Activated CD4-positive, alpha-beta T cell treated with anti-CD3 and anti-CD28 coated beads for 36 hours (primary cell): ENCODE data around the gene CPXM2. TPM values are rescaled to one million over a fixed set of nuclear protein-coding genes. Genes with fewer than 3 reads are reported as not detected.

Experiments
- ATAC-seq: fragments of 200-7000 bp; cut with Tn5 transposase; one replicate; pipeline ENCODE4 v1.10.0; 2021; ENCODE audit warnings: mild to moderate bottlenecking, moderate library complexity
- CTCF ChIA-PET: fragments of 350-600 bp; sonication (Branson Sonifier 250); formaldehyde crosslinking; loops from one replicate; lab custom pipeline; 2021; ENCODE audit warnings: antibody characterized with exemption; lab: Charles Lee
- POLR2A ChIA-PET: fragments of 350-600 bp; sonication (Branson Sonifier 250); formaldehyde crosslinking; loops from one replicate; lab custom pipeline; 2021; ENCODE audit warnings: antibody characterized with exemption, inconsistent platforms; lab: Charles Lee
- DNase-seq: peaks from one replicate; pipeline ENCODE4 v3.0.0-alpha.2; 2020
- H3K27ac Mint-ChIP-seq: one replicate; pipeline ENCODE4 v1.8.0; 2021; ENCODE audit warnings: mixed read lengths
- H3K27me3 Mint-ChIP-seq: one replicate; pipeline ENCODE4 v1.8.0; 2021; ENCODE audit warnings: mixed read lengths
- H3K36me3 Mint-ChIP-seq: one replicate; pipeline ENCODE4 v1.8.0; 2021; ENCODE audit warnings: low read depth, mixed read lengths
- H3K4me1 Mint-ChIP-seq: one replicate; pipeline ENCODE4 v1.8.0; 2021; ENCODE audit warnings: mixed read lengths
- H3K4me3 Mint-ChIP-seq: one replicate; pipeline ENCODE4 v1.8.0; 2021; ENCODE audit warnings: mild to moderate bottlenecking, moderate library complexity, mixed read lengths
- H3K9me3 Mint-ChIP-seq: one replicate; pipeline ENCODE4 v1.8.0; 2021; ENCODE audit warnings: low read depth, mixed read lengths
- intact Hi-C, 2 experiments: fragments of 100-400 bp; cut with DNase I in 1 of 2; cut with micrococcal nuclease in 1 of 2; formaldehyde crosslinking; loops; one replicate each; pipeline versions ENCODE4 v1.14.2 to v1.15.1; 2022 to 2024; cut with DNase I, micrococcal nuclease
- total RNA-seq, 2 experiments: library from RNA; stranded (reverse); gene quantifications; one replicate each; pipeline ENCODE4 v1.2.3, GENCODE V29; 2021

The CPXM2 gene
- total RNA-seq, 2 experiments from 2014 or later: not detected

DNA sequence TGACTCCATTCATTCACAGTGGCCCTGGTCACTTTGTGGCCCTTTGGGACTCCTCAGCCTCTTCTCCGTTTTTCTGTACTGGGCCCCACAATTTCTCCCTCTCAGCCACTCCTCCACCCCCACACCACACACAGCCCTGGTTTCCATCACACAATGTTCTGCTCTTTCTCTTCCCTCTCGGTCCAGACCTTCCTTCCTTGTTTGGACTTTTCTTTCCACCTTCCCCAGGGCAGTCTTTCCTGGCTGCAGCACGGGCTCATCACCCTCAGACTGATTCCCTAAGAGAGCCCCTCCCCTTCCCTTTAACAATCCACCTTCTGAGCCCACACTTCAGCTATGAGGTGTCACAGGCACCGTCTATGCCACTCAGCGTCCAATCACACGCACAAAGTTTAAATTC lies 25.7 kb downstream of the CPXM2 start:
- DNase-seq: no peak
- intact Hi-C loops: no loop called here
- Mint-ChIP-seq H3K9me3 (no peaks in the 10 kb centered on the region), H3K27ac (no peak overlapping the region), H3K27me3 (peaks cover 9% of the 10 kb centered on the region), H3K4me3 (no peak overlapping the region), H3K36me3 (no peaks in the 10 kb centered on the region), H3K4me1 (no peaks in the 10 kb centered on the region)
- CTCF ChIA-PET: interaction anchor here (0.7 kb wide), 1 partner anchor 101 kb away, joined by 4 read pairs; no protein-coding TSS in a partner anchor
- POLR2A ChIA-PET: no interaction called here
- ATAC-seq: no peak

DNA sequence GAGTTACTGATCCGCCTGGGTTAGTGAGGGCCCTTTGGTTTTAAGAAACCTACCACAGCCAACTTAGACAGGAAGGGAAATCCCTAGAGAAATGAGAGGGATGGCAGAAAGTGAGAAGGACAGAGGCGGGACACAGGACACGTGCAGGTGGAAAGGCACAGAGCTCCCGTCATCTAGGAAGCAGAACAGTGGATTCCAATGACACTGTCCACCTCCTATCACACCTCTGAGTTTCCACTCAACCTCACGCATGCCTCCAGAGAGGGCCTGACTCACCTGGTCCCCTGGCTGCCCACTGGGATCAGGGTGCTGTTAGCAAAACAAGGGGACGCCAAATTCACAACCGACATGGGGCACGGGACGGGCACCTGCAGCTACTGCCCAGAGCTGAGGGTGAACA lies 26.3 kb downstream of the CPXM2 start:
- no peak overlapping the region for H3K27ac Mint-ChIP-seq
- ChIA-PET POLR2A (no interaction called here), CTCF (interaction anchor here (0.7 kb wide), 1 partner anchor 102 kb away, joined by 4 read pairs; no protein-coding TSS in a partner anchor)
- no peaks in the 10 kb centered on the region for H3K36me3 Mint-ChIP-seq
- no peak overlapping the region for H3K4me3 Mint-ChIP-seq
- DNase-seq: no peak
- peaks cover 9% of the 10 kb centered on the region for H3K27me3 Mint-ChIP-seq
- ATAC-seq: no peak
- intact Hi-C loops: no loop called here
- no peaks in the 10 kb centered on the region for H3K9me3 Mint-ChIP-seq
- no peaks in the 10 kb centered on the region for H3K4me1 Mint-ChIP-seq

DNA sequence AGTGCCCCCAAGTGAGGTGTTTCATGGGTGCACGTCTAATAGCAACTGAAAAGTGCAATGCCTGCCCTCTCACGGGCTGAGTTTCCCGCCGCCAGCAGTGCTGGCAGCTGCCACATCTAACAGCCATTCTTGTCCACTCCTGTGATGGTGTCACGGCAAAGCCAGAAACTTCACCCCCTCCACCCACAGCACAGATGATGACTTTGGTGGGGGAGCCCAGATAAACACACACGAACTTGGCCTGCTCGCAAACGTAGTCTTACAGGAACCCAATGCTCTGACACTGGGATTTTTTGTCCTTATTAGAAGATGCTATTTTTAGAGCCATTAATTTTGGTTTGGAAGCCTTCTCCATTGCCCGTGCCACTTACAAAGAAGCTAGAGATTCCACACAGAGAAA lies 26.7 kb downstream of the CPXM2 start:
- DNase-seq (no peak), ATAC-seq (no peak)
- H3K27ac Mint-ChIP-seq: no peak overlapping the region
- no peaks in the 10 kb centered on the region for H3K36me3 Mint-ChIP-seq
- intact Hi-C loops: no loop called here
- H3K4me3 Mint-ChIP-seq: no peak overlapping the region
- H3K4me1 Mint-ChIP-seq: no peaks in the 10 kb centered on the region
- H3K27me3 Mint-ChIP-seq: peaks cover 9% of the 10 kb centered on the region
- ChIA-PET CTCF (interaction anchor here (0.7 kb wide), 1 partner anchor 102 kb away, joined by 4 read pairs; no protein-coding TSS in a partner anchor), POLR2A (no interaction called here)
- H3K9me3 Mint-ChIP-seq: no peaks in the 10 kb centered on the region

DNA sequence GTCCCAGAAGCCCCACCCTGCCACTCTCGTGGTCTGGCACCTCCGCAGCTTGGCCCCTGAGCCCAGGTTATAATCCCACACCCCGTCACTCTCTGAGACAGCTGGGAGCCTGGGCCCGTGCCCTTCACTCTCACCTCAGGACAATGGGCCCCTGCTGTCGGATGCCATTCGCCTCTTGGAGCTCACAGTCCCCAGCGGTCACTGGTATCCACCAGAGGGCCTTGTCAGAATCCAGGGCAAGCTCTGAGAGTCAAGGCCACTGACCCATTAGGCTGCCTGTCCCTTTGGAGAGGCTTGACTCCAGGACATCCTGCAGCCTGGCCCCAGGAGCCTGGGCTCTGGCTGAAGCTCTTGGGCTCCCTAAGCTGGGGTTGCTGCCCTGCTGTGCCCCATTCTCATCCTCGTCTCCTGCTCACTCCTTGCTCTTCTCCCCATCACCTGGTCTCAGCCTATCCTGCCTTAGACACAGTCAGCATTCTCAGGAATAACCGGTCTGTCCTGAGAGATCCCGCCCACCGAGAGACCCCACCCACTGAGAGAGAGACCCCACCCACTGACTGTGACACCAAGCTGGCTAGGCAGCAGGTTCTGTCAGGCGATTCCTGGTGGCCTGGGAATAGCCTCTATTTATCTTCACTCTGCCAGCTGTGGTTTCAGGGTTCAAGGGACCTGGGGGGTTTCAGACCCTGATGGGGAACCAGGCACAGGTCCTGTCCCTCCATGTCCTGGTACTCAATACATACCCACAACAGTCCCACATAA lies 27.7 kb downstream of the CPXM2 start:
- ATAC-seq (no peak), DNase-seq (no peak)
- CTCF ChIA-PET: interaction anchor here (0.6 kb wide), 1 partner anchor 14 kb away, joined by 3 read pairs; no protein-coding TSS in a partner anchor
- intact Hi-C loops: no loop called here
- Mint-ChIP-seq H3K27me3 (peaks cover 6% of the 10 kb centered on the region), H3K27ac (no peak overlapping the region), H3K9me3 (no peaks in the 10 kb centered on the region), H3K36me3 (no peaks in the 10 kb centered on the region), H3K4me3 (no peak overlapping the region), H3K4me1 (no peaks in the 10 kb centered on the region)
- POLR2A ChIA-PET: no interaction called here

DNA sequence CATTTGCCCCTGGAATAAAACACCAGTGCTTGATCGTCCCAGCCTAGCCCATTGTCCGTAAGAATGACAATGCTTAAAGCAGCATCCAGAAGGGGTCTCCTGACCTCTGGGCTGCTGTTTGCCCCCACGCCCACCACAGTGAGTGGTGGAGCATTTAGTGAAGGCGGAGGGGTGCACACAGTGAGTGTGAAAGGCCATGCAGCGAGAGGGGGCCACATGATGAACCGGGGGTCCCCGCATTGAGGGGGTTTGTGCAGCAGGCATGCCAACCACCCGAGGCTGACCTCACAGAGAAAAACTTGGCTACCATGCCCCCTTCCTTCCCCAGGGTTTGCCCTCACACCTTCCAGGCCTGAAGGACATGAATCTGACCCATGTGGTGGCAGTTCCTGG lies 28.4 kb downstream of the CPXM2 start:
- no peak for ATAC-seq
- peaks cover 6% of the 10 kb centered on the region for H3K27me3 Mint-ChIP-seq
- ChIA-PET POLR2A (no interaction called here), CTCF (interaction anchor here (0.6 kb wide), 2 partner anchors 27 to 64 kb away, joined by 3 read pairs; no protein-coding TSS in a partner anchor)
- DNase-seq: no peak
- no peaks in the 10 kb centered on the region for H3K36me3 Mint-ChIP-seq
- no peaks in the 10 kb centered on the region for H3K4me1 Mint-ChIP-seq
- H3K4me3 Mint-ChIP-seq: no peak overlapping the region
- intact Hi-C loops: no loop called here
- no peak overlapping the region for H3K27ac Mint-ChIP-seq
- no peaks in the 10 kb centered on the region for H3K9me3 Mint-ChIP-seq

DNA sequence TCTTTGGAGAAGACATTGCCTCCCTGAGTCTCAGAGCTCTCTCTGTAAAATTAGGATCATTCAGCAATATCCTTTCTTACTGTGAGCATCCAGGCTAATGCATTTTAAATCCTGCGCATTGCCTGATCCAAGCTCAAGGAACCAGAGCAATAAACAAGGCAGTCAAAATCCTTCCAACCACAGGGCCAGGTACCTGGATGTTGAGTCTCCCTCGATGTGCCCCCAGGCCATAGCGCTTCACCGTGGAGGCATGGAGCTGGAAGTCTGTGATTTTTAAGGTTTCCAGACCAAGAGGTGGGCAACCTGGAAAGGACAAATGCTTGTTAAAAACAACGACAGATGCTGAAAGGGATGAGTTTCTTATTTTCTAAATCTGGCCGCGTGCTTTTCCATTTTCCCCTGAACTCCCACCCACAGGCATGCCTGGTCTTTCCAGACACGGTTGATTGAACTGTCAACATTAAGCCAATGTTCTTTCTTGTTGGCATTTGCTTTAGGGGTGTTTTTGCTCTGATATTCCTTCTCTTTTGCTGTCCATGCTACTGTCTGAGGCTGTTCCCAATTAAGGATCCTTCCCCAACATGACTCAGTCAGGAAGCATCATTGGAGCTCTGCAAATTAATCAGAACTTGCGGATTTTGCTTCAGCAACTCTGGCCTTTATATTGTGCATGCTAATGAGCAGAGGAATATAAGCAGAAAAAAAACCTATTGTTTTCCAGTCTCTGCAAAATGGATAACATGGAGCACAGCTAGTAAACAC lies 29.0 kb downstream of the CPXM2 start:
- ATAC-seq: no peak
- CTCF ChIA-PET: interaction anchor here (0.6 kb wide), 2 partner anchors 26 to 63 kb away, joined by 3 read pairs; no protein-coding TSS in a partner anchor
- H3K9me3 Mint-ChIP-seq: no peaks in the 10 kb centered on the region
- DNase-seq: no peak
- no peak overlapping the region for H3K4me3 Mint-ChIP-seq
- POLR2A ChIA-PET: no interaction called here
- intact Hi-C loops: no loop called here
- no peak overlapping the region for H3K27ac Mint-ChIP-seq
- H3K36me3 Mint-ChIP-seq: no peaks in the 10 kb centered on the region
- H3K4me1 Mint-ChIP-seq: no peaks in the 10 kb centered on the region
- H3K27me3 Mint-ChIP-seq: peaks cover 6% of the 10 kb centered on the region

DNA sequence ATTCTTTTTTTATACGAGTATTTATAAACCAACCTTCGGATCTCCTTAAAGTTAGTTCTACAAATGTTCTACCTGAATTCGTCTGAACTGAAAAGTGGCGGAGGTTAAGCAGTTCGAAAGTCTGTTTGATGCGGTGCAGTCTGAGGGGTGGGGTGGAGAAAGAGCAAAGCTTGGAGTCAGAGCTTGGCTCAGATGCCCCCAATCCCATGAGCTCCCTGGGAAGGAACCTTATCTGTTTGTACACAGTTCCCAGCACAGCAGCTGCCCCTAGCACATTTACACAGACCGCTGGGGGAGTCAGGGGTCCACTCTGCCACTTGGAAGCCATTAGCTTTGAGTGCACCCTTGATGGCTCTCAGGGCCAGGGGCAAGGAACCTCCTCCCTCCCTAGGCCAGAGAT lies 30.8 kb downstream of the CPXM2 start:
- ChIA-PET CTCF (no interaction called here), POLR2A (no interaction called here)
- intact Hi-C loops: no loop called here
- Mint-ChIP-seq H3K4me1 (no peaks in the 10 kb centered on the region), H3K27me3 (peaks cover 1% of the 10 kb centered on the region), H3K27ac (no peak overlapping the region), H3K9me3 (no peaks in the 10 kb centered on the region), H3K36me3 (no peaks in the 10 kb centered on the region), H3K4me3 (no peak overlapping the region)
- no peak for DNase-seq
- ATAC-seq: no peak

DNA sequence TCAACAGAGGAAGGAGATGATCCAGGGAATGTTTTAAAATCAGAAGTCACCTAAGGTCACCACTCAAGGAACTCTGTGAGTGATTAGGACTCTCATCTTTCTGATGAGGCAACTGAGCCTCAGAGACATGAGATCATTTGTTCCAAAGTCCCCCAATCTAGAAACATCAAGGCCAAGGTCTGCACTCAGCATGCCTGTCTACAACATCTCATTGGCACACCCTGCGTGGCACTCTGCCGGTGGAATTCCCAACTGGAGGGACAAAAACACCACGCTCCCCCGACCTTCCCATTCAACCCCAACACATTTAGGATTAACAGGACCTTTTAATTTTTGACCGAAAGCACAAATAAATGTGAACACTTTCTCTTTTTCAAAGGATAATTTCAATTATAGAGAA lies 31.4 kb downstream of the CPXM2 start:
- no peak for ATAC-seq
- H3K27me3 Mint-ChIP-seq: no peaks in the 10 kb centered on the region
- H3K9me3 Mint-ChIP-seq: no peaks in the 10 kb centered on the region
- H3K27ac Mint-ChIP-seq: no peak overlapping the region
- CTCF ChIA-PET: no interaction called here
- no peak for DNase-seq
- no peak overlapping the region for H3K4me3 Mint-ChIP-seq
- intact Hi-C loops: no loop called here
- POLR2A ChIA-PET: no interaction called here
- no peaks in the 10 kb centered on the region for H3K36me3 Mint-ChIP-seq
- no peaks in the 10 kb centered on the region for H3K4me1 Mint-ChIP-seq

DNA sequence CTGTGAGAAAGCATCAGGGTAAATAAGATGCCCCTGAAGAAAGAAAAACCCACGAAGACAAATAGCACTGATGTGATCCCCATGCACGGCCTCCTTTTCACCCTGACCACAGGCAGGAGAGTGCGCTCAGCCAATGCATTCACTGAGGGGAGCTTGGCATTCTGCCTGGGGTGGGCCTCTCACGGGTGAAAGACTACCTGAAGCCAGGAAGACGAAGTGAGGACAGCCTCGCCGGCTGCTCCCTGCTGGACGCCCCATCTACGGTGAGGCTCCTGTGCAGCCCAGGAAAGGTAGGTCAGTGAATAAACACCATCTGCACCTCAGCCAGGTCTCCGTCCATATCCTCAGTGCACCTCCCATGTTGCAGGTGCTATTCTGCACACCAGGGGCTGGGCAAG lies 32.0 kb downstream of the CPXM2 start:
- ChIA-PET CTCF (no interaction called here), POLR2A (no interaction called here)
- H3K4me3 Mint-ChIP-seq: no peak overlapping the region
- H3K36me3 Mint-ChIP-seq: no peaks in the 10 kb centered on the region
- intact Hi-C loops: no loop called here
- no peaks in the 10 kb centered on the region for H3K4me1 Mint-ChIP-seq
- no peak for DNase-seq
- no peaks in the 10 kb centered on the region for H3K9me3 Mint-ChIP-seq
- no peak overlapping the region for H3K27ac Mint-ChIP-seq
- ATAC-seq: no peak
- H3K27me3 Mint-ChIP-seq: peaks cover 3% of the 10 kb centered on the region

DNA sequence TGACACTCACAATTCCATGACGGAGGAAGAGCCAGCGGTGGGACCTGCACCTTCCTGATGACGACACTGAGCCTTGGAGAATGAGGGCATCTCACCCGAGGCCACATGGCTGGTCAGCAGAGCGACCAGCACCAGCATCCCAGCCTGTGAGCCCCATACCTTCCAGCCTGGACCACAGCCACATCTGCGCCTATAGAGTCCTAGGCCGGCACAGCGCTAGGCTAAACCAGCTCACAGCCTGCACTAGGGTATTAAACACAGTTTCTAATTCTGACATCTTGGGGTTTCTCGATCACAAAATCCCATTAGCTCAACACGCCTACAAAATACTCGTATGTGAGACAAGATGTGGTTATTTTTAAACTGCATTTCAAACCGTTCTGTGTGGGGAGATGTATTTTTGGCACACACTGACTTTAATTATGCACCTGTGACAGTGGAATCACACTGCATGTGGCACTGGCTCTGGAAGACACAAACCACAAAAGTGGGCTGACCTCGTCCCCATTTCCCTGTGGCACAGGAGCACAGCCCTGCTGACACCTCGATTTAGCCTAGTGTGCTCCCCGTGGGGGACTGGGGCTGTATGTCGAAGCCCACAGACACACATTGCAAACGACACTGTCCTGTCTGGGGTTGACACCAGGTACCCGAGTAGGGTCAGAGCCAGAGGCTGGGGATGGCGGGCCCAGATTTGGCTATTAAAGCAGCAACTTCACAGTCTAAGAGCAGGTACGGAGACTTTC lies 32.5 kb downstream of the CPXM2 start:
- ATAC-seq (no peak), DNase-seq (no peak)
- intact Hi-C loops: no loop called here
- ChIA-PET POLR2A (no interaction called here), CTCF (no interaction called here)
- H3K4me1 Mint-ChIP-seq: no peaks in the 10 kb centered on the region
- no peaks in the 10 kb centered on the region for H3K36me3 Mint-ChIP-seq
- no peak overlapping the region for H3K4me3 Mint-ChIP-seq
- H3K9me3 Mint-ChIP-seq: no peaks in the 10 kb centered on the region
- H3K27ac Mint-ChIP-seq: no peak overlapping the region
- peaks cover 3% of the 10 kb centered on the region for H3K27me3 Mint-ChIP-seq

DNA sequence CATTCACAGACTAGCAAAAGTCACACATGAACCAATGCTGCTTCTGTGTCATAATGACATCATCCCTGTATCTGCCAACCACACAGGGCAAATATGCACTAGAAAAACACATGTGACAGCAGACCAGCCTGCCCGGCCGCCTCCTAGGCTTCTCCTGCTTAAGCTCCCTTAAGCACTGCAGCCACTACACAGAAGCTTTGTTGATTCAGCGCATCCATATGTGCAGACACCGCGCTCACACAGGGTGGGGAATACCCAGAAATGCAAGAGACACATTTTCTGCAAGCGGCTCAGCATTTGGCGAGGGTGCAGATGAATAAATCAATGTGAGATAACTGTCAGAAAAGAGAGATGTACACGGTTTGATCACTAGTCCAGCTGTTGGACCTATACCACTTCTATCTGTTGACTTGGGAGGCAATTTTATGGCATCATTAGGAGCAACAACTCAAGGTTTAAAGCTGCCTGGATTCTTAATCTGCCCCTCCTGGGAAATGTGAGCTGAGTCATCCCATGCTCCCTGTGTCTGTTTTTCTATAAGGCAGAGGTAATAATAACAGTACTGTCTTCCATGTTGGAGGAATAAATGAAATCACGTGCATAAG lies 33.4 kb downstream of the CPXM2 start:
- H3K4me1 Mint-ChIP-seq: no peaks in the 10 kb centered on the region
- H3K27ac Mint-ChIP-seq: no peak overlapping the region
- no peak for DNase-seq
- ChIA-PET POLR2A (no interaction called here), CTCF (no interaction called here)
- H3K27me3 Mint-ChIP-seq: peaks cover 3% of the 10 kb centered on the region
- H3K36me3 Mint-ChIP-seq: no peaks in the 10 kb centered on the region
- no peaks in the 10 kb centered on the region for H3K9me3 Mint-ChIP-seq
- intact Hi-C loops: no loop called here
- H3K4me3 Mint-ChIP-seq: no peak overlapping the region
- ATAC-seq: no peak
